NOMO-1 (cell line): Measurements from ENCODE around the gene IFI44.

Experiments
- DNase-seq, 2 experiments: peaks; one replicate each; lab custom pipeline; 2025; ENCODE audit not compliant: unreplicated experiment in 2 of 2; lab: John Stamatoyannopoulos, UW

The IFI44 gene

DNA sequence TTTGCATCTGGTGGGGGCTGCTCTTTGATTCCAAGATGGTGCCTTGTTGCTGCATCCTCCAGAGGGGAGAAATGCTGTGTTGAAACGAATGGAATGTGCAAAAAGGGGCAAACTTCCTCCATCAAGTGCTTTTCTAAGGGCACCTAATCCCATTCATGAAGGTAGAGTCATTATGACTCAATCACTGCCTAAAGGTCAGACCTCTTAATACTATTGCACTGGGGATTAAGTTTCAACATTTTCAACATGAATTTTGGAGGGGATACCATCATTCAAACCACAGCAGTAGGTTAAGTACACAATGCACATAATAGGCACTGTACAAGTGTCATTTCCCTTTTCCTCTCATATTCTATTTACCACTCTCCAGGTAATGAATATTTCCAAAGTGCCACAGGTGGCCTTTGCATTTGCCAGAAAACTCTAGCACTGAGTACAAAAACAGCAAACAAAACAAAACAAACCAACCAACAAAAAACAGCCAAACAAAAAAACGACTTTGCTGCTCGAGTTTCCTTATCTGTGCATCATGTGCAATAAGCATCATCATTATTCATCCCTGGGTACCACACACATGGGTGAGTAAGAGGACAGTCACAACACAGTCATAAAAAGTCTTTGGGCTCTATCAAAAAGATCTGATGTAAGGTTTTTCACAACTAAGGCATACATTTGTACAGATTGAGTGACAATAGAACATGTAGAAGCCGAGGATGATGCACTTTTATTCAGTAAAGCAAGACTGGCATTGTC lies 42.5 kb downstream of the IFI44 start:
- DNase-seq: no peak

- no peak for DNase-seq
Measured at GRCh38 chr1:78699813-78700212, 50.2 kb downstream of the IFI44 start.

DNA sequence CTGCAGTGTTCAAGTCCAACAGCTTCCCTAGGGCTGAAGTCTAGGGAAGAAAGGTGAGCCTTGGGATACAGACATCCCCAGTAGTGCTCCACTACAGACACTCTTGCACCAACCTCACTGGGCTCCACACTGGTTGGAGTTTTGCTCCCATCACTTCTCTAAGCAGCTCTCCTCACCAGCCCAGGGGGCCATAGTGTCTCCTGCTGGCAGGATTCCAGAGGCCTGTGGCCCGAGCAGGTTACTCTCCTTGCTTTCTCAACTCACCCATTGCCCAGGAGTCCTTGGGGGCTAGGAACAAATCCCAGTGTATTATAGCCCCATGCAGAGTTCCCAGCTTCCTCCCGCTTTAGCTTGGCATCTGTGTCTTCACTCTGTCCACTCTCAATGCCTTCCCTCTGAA lies 52.8 kb downstream of the IFI44 start:
- DNase-seq: no peak

- DNase-seq: no peak
Measured at GRCh38 chr1:78703806-78704205, 54.2 kb downstream of the IFI44 start.

DNA sequence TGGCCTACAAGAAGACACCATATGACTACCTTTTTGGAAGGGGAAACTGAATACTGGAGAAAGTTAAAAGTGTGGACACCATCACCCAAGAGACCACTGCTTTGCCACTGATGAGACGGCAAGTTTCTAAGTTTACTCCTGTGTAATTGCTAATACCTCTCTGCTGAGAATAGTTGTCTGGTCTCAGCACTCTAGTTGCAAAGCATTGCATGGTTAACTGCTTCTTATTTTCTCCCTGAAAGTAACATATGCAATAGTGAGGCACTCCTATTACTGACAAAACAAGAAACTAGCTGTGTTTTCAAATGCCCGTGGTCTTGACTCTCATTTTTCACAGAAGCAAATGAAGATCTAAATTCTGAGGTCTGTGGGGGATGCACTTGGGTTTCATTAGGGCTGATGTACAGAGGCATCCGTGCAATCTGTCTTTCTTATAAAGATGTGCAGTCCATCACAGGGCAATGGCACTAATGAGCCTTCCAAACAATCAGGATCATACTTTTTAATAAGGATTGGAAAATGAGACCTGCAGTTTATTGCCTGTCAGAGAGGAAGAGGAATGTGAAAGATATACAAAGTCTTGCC lies 62.9 kb downstream of the IFI44 start:
- no peak for DNase-seq

DNA sequence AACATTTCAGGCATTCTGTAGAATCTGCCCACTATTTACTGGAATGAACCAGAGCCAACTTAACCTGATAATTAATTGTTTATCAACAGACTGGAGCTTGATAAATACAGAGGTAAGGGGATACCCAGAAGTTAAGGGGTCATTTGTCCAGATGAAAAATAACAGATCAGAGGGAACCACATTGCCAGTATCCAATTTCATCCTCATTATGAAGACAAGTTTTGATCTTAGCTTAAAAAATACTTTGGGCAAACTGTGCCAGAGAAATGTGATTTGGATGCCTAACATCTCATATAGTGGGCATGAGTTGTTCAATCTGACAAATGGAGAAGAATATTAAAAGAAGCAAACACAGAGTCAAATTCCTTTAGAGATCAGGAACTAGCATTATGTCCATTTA lies 63.7 kb downstream of the IFI44 start:
- no peak for DNase-seq
